Pancreas (tissue), 10 donors: Measurements from ENCODE around the gene AGFG1. TPM values are rescaled to one million over a fixed set of nuclear protein-coding genes. Genes with fewer than 3 reads are reported as not detected.

Experiments used
- ATAC-seq, 4 donors: fragments of 200-7000 bp; cut with Tn5 transposase; one replicate each; pipeline versions ENCODE4 v1.8.0 to v1.9.1; 2020; ENCODE audit warnings: mild to moderate bottlenecking in 4 of 4, moderate library complexity in 4 of 4
- DNase-seq, 6 donors: peaks; one replicate each; pipeline ENCODE4 v3.0.0-alpha.2; 2020
- FAIRE-seq: peaks from 2 replicates; lab custom pipeline; 2012; peaks lifted over from hg19 to GRCh38; lab: Jason Lieb, UNC
- H3K27ac ChIP-seq, 4 donors: fragments of 200-600 bp; sonication (generic); 1 replicate in 3 of 4; 2 replicates in 1 of 4; pipeline versions ENCODE4 v1.5.0 to v1.8.0; 2020
- H3K27me3 ChIP-seq, 4 donors: fragments of 200-600 bp; one replicate each; pipeline ENCODE4 v1.8.0; 2021
- H3K36me3 ChIP-seq, 3 donors: fragments of 200-600 bp; sonication (generic) in 1 of 3; one replicate each; pipeline versions ENCODE4 v1.5.0 to v1.8.0; 2020 to 2021
- H3K4me1 ChIP-seq, 3 donors: fragments of 200-600 bp; one replicate each; pipeline ENCODE4 v1.8.0; 2021
- H3K4me3 ChIP-seq, 4 donors: fragments of 200-600 bp; sonication (generic) in 2 of 4; one replicate each; pipeline versions ENCODE4 v1.5.0 to v1.8.0; 2020 to 2021
- H3K9me3 ChIP-seq, 4 donors: fragments of 200-600 bp; one replicate each; pipeline ENCODE4 v1.8.0; 2021
- WGBS, 2 donors: extraction: QIAGEN DNeasy Blood & Tissue Kit; methylation state at CpG; one replicate each; pipeline ENCODE4 v1.1.7; 2013; 5-methylcytosine and 5-hydroxymethylcytosine counted together
- intact Hi-C, 3 donors: fragments of 100-400 bp; cut with DNase I; formaldehyde crosslinking; loops; one replicate each; pipeline versions ENCODE4 v1.11.1 to v1.14.2; 2022
- polyA plus RNA-seq, 2 donors: library from polyadenylated mRNA; stranded (reverse); fragments of 200-250 nt; gene quantifications; one replicate each; pipeline ENCODE4 v1.2.3, GENCODE V29; 2013
- total RNA-seq, 6 donors: library from RNA; stranded (reverse); fragmentation: NEBNext Ultra II Directional in 4 of 6; extraction: Animal tissue kit (Norgen Biotek cat#: 25700) in 4 of 6; gene quantifications; one replicate each; pipeline versions ENCODE4 v1.2.1 to v1.2.4, GENCODE V29; 2021 to 2023
- TF ChIP-seq, protein P1 (sequence below), 4 donors: fragments of 200-600 bp; sonication (generic) in 3 of 4; IDR thresholded peaks; one replicate each; pipeline versions ENCODE4 v1.5.0 to v1.8.0; 2021; ENCODE audit warnings: antibody characterized with exemption in 4 of 4
- donor health status: healthy with polysubstance abuse.
- donor health status: DM: no; HTN: no; CAD: no; lungs with moderate emphysema.
- donor health status: DM: no; HTN: no; CAD: no.
- donor health status: control.
- donor health status: control.
- donor health status: Bipolar disorder and iron deficiency.
- donor health status: DM: yes; HTN: yes; CAD: no.
- donor health status: DM: no; HTN: no; CAD: no.
- donor health status: DM: no; HTN: no; CAD: no.
- donor health status: DM: yes; HTN: yes; CAD: no.

The AGFG1 gene
- total and polyA plus RNA-seq, 8 donors, result 9.0 to 39.7 (median 25.9) TPM

GRCh38 chr2:227524665-227525064, 52.7 kb downstream of the AGFG1 start:
- ATAC-seq (no peak), FAIRE-seq (no peak), DNase-seq (no peak)
- H3K36me3 ChIP-seq, result peaks cover 0 to 7% (median 0%) of the 10 kb centered on the region in 3 donors
- no peaks in the 10 kb centered on the region for H3K4me1 ChIP-seq
- H3K27ac ChIP-seq, result no peak overlapping the region
- H3K9me3 ChIP-seq, result no peaks in the 10 kb centered on the region
- H3K4me3 ChIP-seq, result no peak overlapping the region
- H3K27me3 ChIP-seq, result no peaks in the 10 kb centered on the region
- TF ChIP-seq, protein P1, sequence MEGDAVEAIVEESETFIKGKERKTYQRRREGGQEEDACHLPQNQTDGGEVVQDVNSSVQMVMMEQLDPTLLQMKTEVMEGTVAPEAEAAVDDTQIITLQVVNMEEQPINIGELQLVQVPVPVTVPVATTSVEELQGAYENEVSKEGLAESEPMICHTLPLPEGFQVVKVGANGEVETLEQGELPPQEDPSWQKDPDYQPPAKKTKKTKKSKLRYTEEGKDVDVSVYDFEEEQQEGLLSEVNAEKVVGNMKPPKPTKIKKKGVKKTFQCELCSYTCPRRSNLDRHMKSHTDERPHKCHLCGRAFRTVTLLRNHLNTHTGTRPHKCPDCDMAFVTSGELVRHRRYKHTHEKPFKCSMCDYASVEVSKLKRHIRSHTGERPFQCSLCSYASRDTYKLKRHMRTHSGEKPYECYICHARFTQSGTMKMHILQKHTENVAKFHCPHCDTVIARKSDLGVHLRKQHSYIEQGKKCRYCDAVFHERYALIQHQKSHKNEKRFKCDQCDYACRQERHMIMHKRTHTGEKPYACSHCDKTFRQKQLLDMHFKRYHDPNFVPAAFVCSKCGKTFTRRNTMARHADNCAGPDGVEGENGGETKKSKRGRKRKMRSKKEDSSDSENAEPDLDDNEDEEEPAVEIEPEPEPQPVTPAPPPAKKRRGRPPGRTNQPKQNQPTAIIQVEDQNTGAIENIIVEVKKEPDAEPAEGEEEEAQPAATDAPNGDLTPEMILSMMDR (IDR thresholded peaks at IDR 0.05), result no peak
- intact Hi-C loops, result no loop called here
- WGBS, 2 donors, result 77 to 82% methylated on average over 4 of the region's 4 CpGs

DNA sequence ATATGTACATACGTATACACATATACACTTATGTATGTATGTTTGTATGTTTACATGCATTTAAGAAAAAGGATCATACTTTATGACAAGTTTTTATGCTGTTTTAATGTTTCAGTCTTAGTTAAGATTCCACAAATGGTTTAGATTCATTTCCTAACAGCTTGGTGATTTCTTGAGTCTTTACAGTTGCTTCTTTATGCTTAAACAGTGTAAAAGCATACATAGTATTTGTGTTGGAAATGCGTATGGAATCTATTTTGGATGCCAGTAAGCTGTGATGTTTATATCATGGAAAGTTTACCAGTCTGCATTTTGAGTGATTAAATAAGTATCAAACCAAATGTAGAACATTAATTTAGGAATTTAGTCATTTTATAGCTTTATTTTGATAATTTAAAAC, 55.4 kb downstream of the AGFG1 start:
- TF ChIP-seq, protein P1 (IDR thresholded peaks at IDR 0.05), result no peak
- WGBS, 2 donors, result 94 to 98% methylated on average over 2 of the region's 2 CpGs
- no peak for FAIRE-seq

GRCh38 chr2:227528803-227529202, 56.8 kb downstream of the AGFG1 start:
- FAIRE-seq, result no peak
- WGBS, 2 donors, result 63 to 68% methylated on average over 1 of the region's 1 CpG

More for the DNA sequence above, 55.4 kb downstream of the AGFG1 start:
- no peak overlapping the region for H3K27ac ChIP-seq
- DNase-seq (no peak), ATAC-seq (no peak)
- H3K36me3 ChIP-seq, result peaks cover 0 to 10% (median 0%) of the 10 kb centered on the region in 3 donors
- no peaks in the 10 kb centered on the region for H3K4me1 ChIP-seq
- intact Hi-C loops, result no loop called here
- H3K4me3 ChIP-seq, result no peak overlapping the region
- no peaks in the 10 kb centered on the region for H3K27me3 ChIP-seq
- no peaks in the 10 kb centered on the region for H3K9me3 ChIP-seq

GRCh38 chr2:227529871-227530270, 57.9 kb downstream of the AGFG1 start:
- ATAC-seq, result no peak
- intact Hi-C loops, result no loop called here
- peaks cover 0 to 3% (median 0%) of the 10 kb centered on the region in 3 donors for H3K36me3 ChIP-seq
- no peaks in the 10 kb centered on the region for H3K4me1 ChIP-seq
- H3K27ac ChIP-seq, result no peak overlapping the region
- TF ChIP-seq, protein P1 (IDR thresholded peaks at IDR 0.05), result no peak
- H3K27me3 ChIP-seq, result no peaks in the 10 kb centered on the region
- no peak for DNase-seq
- no peaks in the 10 kb centered on the region for H3K9me3 ChIP-seq
- 96 to 97% methylated on average over 2 of the region's 2 CpGs for WGBS, 2 donors
- no peak overlapping the region for H3K4me3 ChIP-seq
- no peak for FAIRE-seq

More at GRCh38 chr2:227528803-227529202, 56.8 kb downstream of the AGFG1 start:
- H3K9me3 ChIP-seq, result no peaks in the 10 kb centered on the region
- peaks cover 0 to 9% (median 0%) of the 10 kb centered on the region in 3 donors for H3K36me3 ChIP-seq
- H3K4me3 ChIP-seq, result no peak overlapping the region
- ATAC-seq, result no peak
- no peak for DNase-seq
- TF ChIP-seq, protein P1 (IDR thresholded peaks at IDR 0.05), result no peak
- intact Hi-C loops, result no loop called here
- no peak overlapping the region for H3K27ac ChIP-seq
- H3K4me1 ChIP-seq, result no peaks in the 10 kb centered on the region
- H3K27me3 ChIP-seq, result no peaks in the 10 kb centered on the region

- no peaks in the 10 kb centered on the region for H3K27me3 ChIP-seq
- H3K4me3 ChIP-seq, result no peak overlapping the region
- ATAC-seq, result no peak
- WGBS, 2 donors, result 93 to 97% methylated on average over 3 of the region's 3 CpGs
- no peaks in the 10 kb centered on the region for H3K9me3 ChIP-seq
- DNase-seq, result no peak
- H3K4me1 ChIP-seq, result no peaks in the 10 kb centered on the region
- intact Hi-C loops, result no loop called here
- H3K27ac ChIP-seq, result no peak overlapping the region
- H3K36me3 ChIP-seq, result peaks cover 0 to 14% (median 4%) of the 10 kb centered on the region in 3 donors
- FAIRE-seq, result no peak
- TF ChIP-seq, protein P1 (IDR thresholded peaks at IDR 0.05), result no peak
These were observed 62.8 kb downstream of the AGFG1 start for GRCh38 chr2:227534714-227535113.
